OCI-LY7 (cell line): ENCODE results near the gene RRAGD. TPM values are rescaled to one million over a fixed set of nuclear protein-coding genes. Genes with fewer than 3 reads are reported as not detected.

Experiments
- BruUV-seq: library from RNA; stranded (reverse); fragments of 400-500 nt; replicated peaks from 2 replicates; lab custom pipeline; 2021; lab: Mats Ljungman, UMichigan
- CTCF ChIA-PET: fragments of 300-600 bp; sonication (Branson Sonifier 250); formaldehyde crosslinking; loops from one replicate; lab custom pipeline; 2022; ENCODE audit warnings: antibody characterized with exemption; ENCODE audit not compliant: unreplicated experiment; lab: Charles Lee
- POLR2A ChIA-PET: fragments of 300-600 bp; sonication (Branson Sonifier 250); formaldehyde crosslinking; loops from one replicate; lab custom pipeline; 2022; ENCODE audit warnings: antibody characterized with exemption; lab: Charles Lee
- DNase-seq: peaks from one replicate; pipeline ENCODE4 v3.0.0-alpha.2; 2015; ENCODE audit warnings: low spot score
- H2AFZ ChIP-seq: fragments of 200-600 bp; sonication (generic), shearing (Covaris generic); 2 replicates; pipeline ENCODE4 v1.6.1; 2014; ENCODE audit warnings: mild to moderate bottlenecking, antibody characterized with exemption, low read length, moderate library complexity
- H3K27ac ChIP-seq: fragments of 200-600 bp; sonication (generic); 2 replicates; pipeline ENCODE4 v1.5.1; 2014; ENCODE audit warnings: mixed run types, low read depth, mild to moderate bottlenecking, moderate library complexity, low read length, inconsistent platforms; ENCODE audit not compliant: poor library complexity, severe bottlenecking
- H3K36me3 ChIP-seq: fragments of 200-600 bp; sonication (generic); 2 replicates; pipeline ENCODE4 v1.6.1; 2014; ENCODE audit warnings: mild to moderate bottlenecking, antibody characterized with exemption, low read length, moderate library complexity, mixed read lengths; ENCODE audit not compliant: insufficient read depth
- H3K4me1 ChIP-seq: fragments of 200-600 bp; sonication (generic); 2 replicates; pipeline ENCODE4 v1.5.1; 2014; ENCODE audit warnings: mild to moderate bottlenecking, low read length; ENCODE audit not compliant: insufficient read depth, poor library complexity, severe bottlenecking
- H3K4me2 ChIP-seq: fragments of 200-600 bp; sonication (generic); 2 replicates; pipeline ENCODE4 v1.6.1; 2014; ENCODE audit warnings: mild to moderate bottlenecking, low read length
- H3K4me3 ChIP-seq: fragments of 200-600 bp; sonication (generic); 2 replicates; pipeline ENCODE4 v1.5.1; 2014; ENCODE audit warnings: mild to moderate bottlenecking, low read depth, low read length; ENCODE audit not compliant: poor library complexity, severe bottlenecking
- H3K79me2 ChIP-seq: fragments of 200-600 bp; sonication (generic); 2 replicates; pipeline ENCODE4 v1.6.1; 2016; ENCODE audit warnings: low read depth, mild to moderate bottlenecking, low read length, moderate library complexity, mixed read lengths; ENCODE audit not compliant: insufficient read depth
- H3K9me2 ChIP-seq: fragments of 200-600 bp; sonication (generic); 2 replicates; pipeline ENCODE4 v1.6.1; 2016; ENCODE audit warnings: mild to moderate bottlenecking, low read length, mixed read lengths; ENCODE audit not compliant: insufficient read depth
- H3K9me3 ChIP-seq: fragments of 200-600 bp; sonication (generic); 2 replicates; pipeline ENCODE4 v1.6.1; 2014; ENCODE audit warnings: mild to moderate bottlenecking, mixed run types, low read length, mixed read lengths
- H4K20me1 ChIP-seq: fragments of 200-600 bp; sonication (generic); 2 replicates; pipeline ENCODE4 v1.6.1; 2014; ENCODE audit warnings: mild to moderate bottlenecking, antibody characterized with exemption, low read length, moderate library complexity, mixed read lengths; ENCODE audit not compliant: insufficient read depth
- EZH2phosphoT487 ChIP-seq: fragments of 200-600 bp; sonication (generic); IDR thresholded peaks from 2 replicates; pipeline ENCODE4 v1.6.1; 2018; ENCODE audit warnings: low read depth, borderline replicate concordance, mild to moderate bottlenecking, mixed run types, antibody characterized with exemption, low read length, moderate library complexity, mixed read lengths
- intact Hi-C: fragments of 100-400 bp; cut with micrococcal nuclease; formaldehyde crosslinking; loops from one replicate; pipeline ENCODE4 v1.10.0; 2022; ENCODE audit not compliant: unreplicated experiment
- total RNA-seq, 2 experiments: library from RNA; depleted of rRNA in 1 of 2; stranded (reverse); fragments of >200 nt in 1 of 2; shearing (Covaris generic) in 1 of 2; gene quantifications; 2 replicates each; pipeline ENCODE4 v1.2.3, GENCODE V29; 2014 to 2022
- TF ChIP-seq, protein P1 (sequence below): fragments of 200-600 bp; sonication (generic); conservative IDR thresholded peaks from 2 replicates; pipeline ENCODE4 v1.5.1; 2014; ENCODE audit warnings: mild to moderate bottlenecking, antibody characterized with exemption, low read length, moderate library complexity, mixed read lengths

RRAGD gene
- total RNA-seq, 2 experiments from 2014 or later: 6.2 to 17.6 TPM

DNA sequence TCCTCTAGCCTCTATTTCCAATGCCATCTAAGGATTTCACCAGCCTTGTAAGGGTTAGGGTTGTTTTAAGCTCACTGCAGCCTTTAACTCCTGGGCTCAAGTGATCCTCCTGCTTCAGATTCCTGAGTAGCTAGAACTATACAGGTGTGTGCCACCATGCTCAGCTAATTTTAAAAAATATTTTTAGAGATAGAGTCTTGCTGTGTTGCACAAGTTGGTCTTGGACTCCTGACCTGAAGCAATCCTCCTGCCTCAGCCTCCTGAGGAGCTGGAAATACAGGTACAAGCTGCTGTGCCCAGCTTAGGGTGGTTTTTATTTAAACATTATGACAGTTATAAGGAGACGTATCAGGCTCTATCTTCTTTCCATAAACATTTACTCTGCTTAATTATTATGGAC, 47.4 kb upstream of the RRAGD start:
- BruUV-seq: no TSS peak
- Histone ChIP-seq H3K9me3 (no peaks in the 10 kb centered on the region), H3K36me3 (no peaks in the 10 kb centered on the region), H3K27ac (no peak overlapping the region), H3K4me1 (no peaks in the 10 kb centered on the region), H4K20me1 (no peaks in the 10 kb centered on the region), H3K4me3 (no peak overlapping the region), H3K4me2 (no peak overlapping the region), H3K79me2 (no peaks in the 10 kb centered on the region), H3K9me2 (no peaks in the 10 kb centered on the region), H2AFZ (no peak overlapping the region)
- no peak for DNase-seq
- CTCF ChIA-PET: interaction anchor here (0.7 kb wide), 1 partner anchor 9 kb away, joined by 3 read pairs; no protein-coding TSS in a partner anchor
- intact Hi-C loops: no loop called here
- POLR2A ChIA-PET: interaction anchor here (0.6 to 1.8 kb wide), 3 partner anchors 9 to 482 kb away, joined by 3 to 5 read pairs (median 4); no protein-coding TSS in a partner anchor
- TF ChIP-seq, protein P1, sequence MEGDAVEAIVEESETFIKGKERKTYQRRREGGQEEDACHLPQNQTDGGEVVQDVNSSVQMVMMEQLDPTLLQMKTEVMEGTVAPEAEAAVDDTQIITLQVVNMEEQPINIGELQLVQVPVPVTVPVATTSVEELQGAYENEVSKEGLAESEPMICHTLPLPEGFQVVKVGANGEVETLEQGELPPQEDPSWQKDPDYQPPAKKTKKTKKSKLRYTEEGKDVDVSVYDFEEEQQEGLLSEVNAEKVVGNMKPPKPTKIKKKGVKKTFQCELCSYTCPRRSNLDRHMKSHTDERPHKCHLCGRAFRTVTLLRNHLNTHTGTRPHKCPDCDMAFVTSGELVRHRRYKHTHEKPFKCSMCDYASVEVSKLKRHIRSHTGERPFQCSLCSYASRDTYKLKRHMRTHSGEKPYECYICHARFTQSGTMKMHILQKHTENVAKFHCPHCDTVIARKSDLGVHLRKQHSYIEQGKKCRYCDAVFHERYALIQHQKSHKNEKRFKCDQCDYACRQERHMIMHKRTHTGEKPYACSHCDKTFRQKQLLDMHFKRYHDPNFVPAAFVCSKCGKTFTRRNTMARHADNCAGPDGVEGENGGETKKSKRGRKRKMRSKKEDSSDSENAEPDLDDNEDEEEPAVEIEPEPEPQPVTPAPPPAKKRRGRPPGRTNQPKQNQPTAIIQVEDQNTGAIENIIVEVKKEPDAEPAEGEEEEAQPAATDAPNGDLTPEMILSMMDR: no peak
- no peak for TF ChIP-seq EZH2phosphoT487

GRCh38 chr6:89458704-89459103, 46.6 kb upstream of the RRAGD start:
- Histone ChIP-seq H2AFZ (no peak overlapping the region), H3K9me3 (no peaks in the 10 kb centered on the region), H3K9me2 (no peaks in the 10 kb centered on the region), H3K4me1 (no peaks in the 10 kb centered on the region), H3K4me3 (no peak overlapping the region), H3K36me3 (no peaks in the 10 kb centered on the region), H3K4me2 (no peak overlapping the region), H3K79me2 (no peaks in the 10 kb centered on the region), H4K20me1 (no peaks in the 10 kb centered on the region), H3K27ac (no peak overlapping the region)
- ChIA-PET CTCF (no interaction called here), POLR2A (interaction anchor here (0.6 to 1.8 kb wide), 2 partner anchors 10 to 481 kb away, joined by 4 to 5 read pairs; no protein-coding TSS in a partner anchor)
- no peak for DNase-seq
- no TSS peak for BruUV-seq
- intact Hi-C loops: no loop called here
- TF ChIP-seq EZH2phosphoT487: no peak
- TF ChIP-seq, protein P1: no peak

DNA sequence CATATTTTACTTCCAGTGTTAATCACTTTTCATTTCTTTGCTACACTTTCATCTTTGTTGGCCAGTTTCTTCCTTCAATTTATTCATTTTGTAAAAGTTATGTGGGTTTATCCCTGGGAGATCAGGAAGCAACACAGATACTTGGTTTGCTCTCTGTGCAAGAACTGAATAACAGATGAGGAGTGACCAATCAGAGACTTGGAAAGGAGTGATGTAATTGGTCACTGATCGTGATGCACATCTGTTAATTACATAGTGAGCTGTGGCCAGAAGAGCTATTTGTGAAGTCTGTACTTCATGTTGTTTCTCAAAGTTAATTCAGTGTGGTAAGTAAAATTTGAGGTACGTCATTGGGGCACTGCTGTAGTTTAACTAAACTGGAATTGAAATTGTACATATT, 42.2 kb upstream of the RRAGD start:
- no peaks in the 10 kb centered on the region for H4K20me1 ChIP-seq
- no peak overlapping the region for H3K4me3 ChIP-seq
- H3K9me2 ChIP-seq: no peaks in the 10 kb centered on the region
- TF ChIP-seq EZH2phosphoT487: no peak
- TF ChIP-seq, protein P1: no peak
- H3K4me1 ChIP-seq: no peaks in the 10 kb centered on the region
- BruUV-seq: no TSS peak
- DNase-seq: no peak
- H3K4me2 ChIP-seq: no peak overlapping the region
- H3K36me3 ChIP-seq: no peaks in the 10 kb centered on the region
- intact Hi-C loops: no loop called here
- ChIA-PET POLR2A (no interaction called here), CTCF (no interaction called here)
- no peak overlapping the region for H2AFZ ChIP-seq
- no peaks in the 10 kb centered on the region for H3K9me3 ChIP-seq
- H3K79me2 ChIP-seq: no peaks in the 10 kb centered on the region
- H3K27ac ChIP-seq: no peak overlapping the region
